Smooth muscle cell (in vitro differentiated cells): ENCODE measurements around the gene TAF15. TPM values are rescaled to one million over a fixed set of nuclear protein-coding genes. Genes with fewer than 3 reads are reported as not detected.

ENCODE experiments used
- DNase-seq: peaks from one replicate; lab custom pipeline; 2025; ENCODE audit not compliant: unreplicated experiment; lab: John Stamatoyannopoulos, UW
- H2AFZ ChIP-seq: fragments of 200-600 bp; sonication (generic); 2 replicates; pipeline ENCODE4 v1.6.0; 2016; ENCODE audit warnings: antibody characterized with exemption, low read depth, mild to moderate bottlenecking
- H3F3A ChIP-seq: fragments of 200-600 bp; sonication (generic); 2 replicates; pipeline ENCODE4 v1.6.0; 2017; ENCODE audit warnings: antibody characterized with exemption, low read depth
- H3K27ac ChIP-seq: fragments of 200-600 bp; sonication (generic); 2 replicates; pipeline ENCODE4 v1.5.1; 2016; ENCODE audit warnings: low read depth, mild to moderate bottlenecking
- H3K27me3 ChIP-seq: fragments of 200-600 bp; sonication (generic); 2 replicates; pipeline ENCODE4 v1.6.1; 2016; ENCODE audit warnings: low read depth, mild to moderate bottlenecking
- H3K36me3 ChIP-seq: fragments of 200-600 bp; sonication (generic); 2 replicates; pipeline ENCODE4 v1.5.1; 2016; ENCODE audit warnings: low read depth
- H3K4me1 ChIP-seq: fragments of 200-600 bp; sonication (generic); 2 replicates; pipeline ENCODE4 v1.5.1; 2016; ENCODE audit warnings: low read depth
- H3K4me2 ChIP-seq: fragments of 200-600 bp; sonication (generic); 2 replicates; pipeline ENCODE4 v1.6.0; 2016; ENCODE audit warnings: mild to moderate bottlenecking
- H3K4me3 ChIP-seq: fragments of 200-600 bp; sonication (generic); 2 replicates; pipeline ENCODE4 v1.5.1; 2016; ENCODE audit warnings: mild to moderate bottlenecking
- H3K79me2 ChIP-seq: fragments of 200-600 bp; sonication (generic); 2 replicates; pipeline ENCODE4 v1.6.0; 2016; ENCODE audit warnings: low read depth, mild to moderate bottlenecking
- H3K9ac ChIP-seq: fragments of 200-600 bp; sonication (generic); 2 replicates; pipeline ENCODE4 v1.6.0; 2016; ENCODE audit warnings: low read depth
- H3K9me3 ChIP-seq: fragments of 200-600 bp; sonication (generic); replicated peaks from 2 replicates; pipeline ENCODE4 v1.5.1; 2016; ENCODE audit warnings: low read depth
- H4K20me1 ChIP-seq: fragments of 200-600 bp; sonication (generic); 2 replicates; pipeline ENCODE4 v1.6.0; 2016; ENCODE audit warnings: low read depth
- CTCF ChIP-seq: fragments of 200-600 bp; sonication (generic); IDR thresholded peaks from 2 replicates; pipeline ENCODE4 v1.5.1; 2017; ENCODE audit warnings: borderline replicate concordance, mild to moderate bottlenecking, antibody characterized with exemption; ENCODE audit not compliant: insufficient read depth, poor library complexity, severe bottlenecking
- WGBS: methylation state at CpG from one replicate; pipeline ENCODE4 v1.1.7; 2016; ENCODE audit warnings: low lambda C conversion rate; 5-methylcytosine and 5-hydroxymethylcytosine counted together
- polyA plus RNA-seq: library from polyadenylated mRNA; unstranded; fragments of >200 nt; fragmentation: Nextera tagmentation; extraction: Ambion mirVana; gene quantifications from 2 replicates; pipeline ENCODE4 v1.2.1, GENCODE V29; 2016
- total RNA-seq: library from RNA; depleted of rRNA; stranded (reverse); fragments of >200 nt; gene quantifications from 2 replicates; pipeline ENCODE4 v1.2.3, GENCODE V29; 2014

The TAF15 gene
- total and polyA plus RNA-seq, 2 experiments from 2014 or later: 4.2 to 33.3 TPM

DNA sequence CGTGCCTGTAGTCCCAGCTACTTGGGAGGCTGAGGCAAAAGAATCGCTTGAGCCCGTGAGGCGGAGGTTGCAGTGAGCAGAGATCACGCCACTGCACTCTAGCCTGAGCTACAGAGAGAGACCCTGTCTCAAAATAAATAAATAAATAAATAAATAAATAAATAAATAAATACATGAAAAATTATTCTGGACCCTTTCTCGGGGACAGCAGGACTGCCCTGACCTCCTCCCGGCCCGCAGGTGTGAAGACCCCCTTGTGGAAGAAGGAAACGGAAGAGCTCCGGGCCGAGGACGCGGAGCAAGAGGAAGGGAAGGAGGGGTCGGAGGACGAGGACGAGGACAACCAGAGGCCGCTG, 45.5 kb upstream of the TAF15 start:
- H3K9me3 ChIP-seq: no peaks in the 10 kb centered on the region
- no peaks in the 10 kb centered on the region for H3K27me3 ChIP-seq
- peaks cover 5% of the 10 kb centered on the region for H3K4me1 ChIP-seq
- peaks cover 8% of the 10 kb centered on the region for H3F3A ChIP-seq
- no peaks in the 10 kb centered on the region for H3K79me2 ChIP-seq
- H3K4me3 ChIP-seq: peak overlapping the region; percentile 57
- peak overlapping the region; percentile 69 for H2AFZ ChIP-seq
- no peak for TF ChIP-seq CTCF
- H3K36me3 ChIP-seq: no peaks in the 10 kb centered on the region
- no peak overlapping the region for H3K9ac ChIP-seq
- peak overlapping the region; percentile 92 for H3K4me2 ChIP-seq
- DNase-seq: no peak
- H4K20me1 ChIP-seq: no peaks in the 10 kb centered on the region
- WGBS: 40% methylated on average over 17 of the region's 17 CpGs
- no peak overlapping the region for H3K27ac ChIP-seq

DNA sequence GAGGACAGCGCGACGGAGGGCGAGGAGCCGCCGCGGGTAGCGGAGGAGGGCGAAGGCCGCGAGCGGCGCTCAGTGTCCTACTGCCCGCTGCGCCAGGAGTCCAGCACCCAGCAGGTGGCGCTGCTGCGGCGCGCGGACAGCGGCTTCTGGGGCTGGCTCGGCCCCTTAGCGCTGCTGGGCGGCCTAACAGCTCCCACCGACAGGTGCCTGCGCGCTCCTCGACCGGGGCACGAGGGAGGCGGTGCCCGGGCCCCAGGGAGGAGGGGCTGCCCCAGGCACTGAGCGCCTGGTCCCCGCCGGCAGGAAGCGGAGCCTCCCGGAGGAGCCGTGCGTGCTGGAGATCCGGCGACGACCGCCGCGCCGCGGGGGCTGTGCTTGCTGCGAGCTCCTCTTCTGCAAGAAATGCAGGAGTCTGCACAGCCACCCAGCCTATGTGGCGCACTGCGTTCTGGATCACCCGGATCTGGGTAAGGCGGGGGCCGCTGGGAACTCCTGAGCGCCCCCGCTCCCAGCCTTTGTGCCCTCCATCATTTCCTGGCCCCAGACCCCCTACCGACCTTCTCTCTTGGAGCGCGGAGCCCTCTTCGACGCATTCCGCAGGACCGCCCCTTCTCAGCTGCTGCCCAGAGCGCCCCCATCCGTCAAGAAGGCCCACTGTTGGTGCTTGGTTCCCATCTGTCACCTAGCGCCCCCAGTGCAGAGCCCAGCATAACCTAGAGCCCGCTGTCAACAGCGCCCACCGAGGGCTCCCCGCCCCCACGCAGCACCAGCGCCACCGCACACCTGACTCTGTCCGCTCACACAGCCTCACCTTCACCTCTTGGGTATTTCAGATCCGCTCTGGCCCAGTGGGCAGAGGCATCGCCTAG, 44.9 kb upstream of the TAF15 start:
- Histone ChIP-seq H2AFZ (peak overlapping the region; percentile 79), H3F3A (peaks cover 8% of the 10 kb centered on the region), H3K79me2 (no peaks in the 10 kb centered on the region), H3K36me3 (no peaks in the 10 kb centered on the region), H4K20me1 (no peaks in the 10 kb centered on the region), H3K27ac (no peak overlapping the region), H3K9ac (no peak overlapping the region), H3K4me3 (peak overlapping the region; percentile 57), H3K9me3 (no peaks in the 10 kb centered on the region), H3K4me1 (peaks cover 5% of the 10 kb centered on the region), H3K4me2 (peak overlapping the region; percentile 92), H3K27me3 (no peaks in the 10 kb centered on the region)
- peak; percentile 49 for DNase-seq
- TF ChIP-seq CTCF: peak; percentile 95
- 6% methylated on average over 68 of the region's 75 CpGs for WGBS

- Histone ChIP-seq H3K79me2 (no peaks in the 10 kb centered on the region), H3K27ac (no peak overlapping the region), H3K4me3 (no peak overlapping the region), H3K4me2 (peak overlapping the region; percentile 92), H3K9ac (no peak overlapping the region), H3K27me3 (no peaks in the 10 kb centered on the region), H2AFZ (no peak overlapping the region), H3K36me3 (no peaks in the 10 kb centered on the region), H3F3A (peaks cover 8% of the 10 kb centered on the region), H4K20me1 (no peaks in the 10 kb centered on the region), H3K4me1 (peaks cover 5% of the 10 kb centered on the region), H3K9me3 (no peaks in the 10 kb centered on the region)
- WGBS: 68% methylated on average over 11 of the region's 11 CpGs
- DNase-seq: no peak
- no peak for TF ChIP-seq CTCF
Observed at GRCh38 chr17:35765086-35765710, 44.1 kb upstream of the TAF15 start.
